ENCODE data around the gene ZCWPW1. TPM values are rescaled to one million over a fixed set of nuclear protein-coding genes. Genes with fewer than 3 reads are reported as not detected.

ZCWPW1 gene
- total and polyA plus RNA-seq, 2 donors (not counting 1 experiment from before 2014, with no cell fraction given) = 1.1 to 2.8 TPM

GRCh38 chr7:100426516-100426915 is 2.0 kb downstream of the ZCWPW1 start:
- Histone ChIP-seq H3K4me3 (replicated peaks in 1 of 4; ENCODE audit: control extremely low read depth in 1 of 4, insufficient read depth in 1 of 4, low read depth in 3 of 4, low read length in 4 of 4) (no peak overlapping the region), H3K4me2 (ENCODE audit: extremely low read depth, insufficient read depth, low read length) (no peak overlapping the region), H3K36me3 (ENCODE audit: control insufficient read depth, insufficient read depth, low read length) (peaks cover 3% of the 10 kb centered on the region), H2AFZ (ENCODE audit: low read length) (no peak overlapping the region), H3K27ac (ENCODE audit: insufficient read depth, low read length) (no peak overlapping the region), H3K27me3 (ENCODE audit: control insufficient read depth, insufficient read depth, low read length) (no peaks in the 10 kb centered on the region), H3K9me3 (ENCODE audit: control insufficient read depth, insufficient read depth, low read depth, low read length) (no peaks in the 10 kb centered on the region), H4K20me1 (ENCODE audit: control insufficient read depth, extremely low read depth, insufficient read depth, low read length) (no peaks in the 10 kb centered on the region), H3K4me1 (ENCODE audit: control insufficient read depth, extremely low read depth, insufficient read depth, low read length) (peaks cover 4% of the 10 kb centered on the region), H3K9ac (ENCODE audit: insufficient read depth, low read length) (no peak overlapping the region), H3K79me2 (ENCODE audit: control insufficient read depth, insufficient read depth, low read length) (peaks cover 12% of the 10 kb centered on the region)
- DNase-seq (ENCODE audit: low read depth in 2 of 2) = no peak
- TF ChIP-seq CTCF (conservative IDR thresholded peaks at IDR 0.05 in 1 of 2, IDR thresholded peaks at IDR 0.05 in 1 of 2; ENCODE audit: low read depth in 1 of 2, low read length in 2 of 2) (no peak), EZH2 (IDR thresholded peaks at IDR 0.05; ENCODE audit: low read length, missing control alignments) (no peak)

GRCh38 chr7:100425347-100425746 is 3.2 kb downstream of the ZCWPW1 start:
- no peak for TF ChIP-seq EZH2 (IDR thresholded peaks at IDR 0.05; ENCODE audit: low read length, missing control alignments)
- no peak for TF ChIP-seq CTCF (conservative IDR thresholded peaks at IDR 0.05 in 1 of 2, IDR thresholded peaks at IDR 0.05 in 1 of 2; ENCODE audit: low read depth in 1 of 2, low read length in 2 of 2)
- no peaks in the 10 kb centered on the region for H3K36me3 ChIP-seq (ENCODE audit: control insufficient read depth, insufficient read depth, low read length)
- no peak overlapping the region for H3K9ac ChIP-seq (ENCODE audit: insufficient read depth, low read length)
- H3K9me3 ChIP-seq (ENCODE audit: control insufficient read depth, insufficient read depth, low read depth, low read length) = no peaks in the 10 kb centered on the region
- H3K27me3 ChIP-seq (ENCODE audit: control insufficient read depth, insufficient read depth, low read length) = no peaks in the 10 kb centered on the region
- DNase-seq (ENCODE audit: low read depth in 2 of 2) = no peak
- no peak overlapping the region for H3K27ac ChIP-seq (ENCODE audit: insufficient read depth, low read length)
- no peak overlapping the region for H2AFZ ChIP-seq (ENCODE audit: low read length)
- no peak overlapping the region for H3K4me2 ChIP-seq (ENCODE audit: extremely low read depth, insufficient read depth, low read length)
- no peak overlapping the region for H3K4me3 ChIP-seq (replicated peaks in 1 of 4; ENCODE audit: control extremely low read depth in 1 of 4, insufficient read depth in 1 of 4, low read depth in 3 of 4, low read length in 4 of 4)
- no peaks in the 10 kb centered on the region for H4K20me1 ChIP-seq (ENCODE audit: control insufficient read depth, extremely low read depth, insufficient read depth, low read length)
- H3K79me2 ChIP-seq (ENCODE audit: control insufficient read depth, insufficient read depth, low read length) = peaks cover under 1% of the 10 kb centered on the region
- H3K4me1 ChIP-seq (ENCODE audit: control insufficient read depth, extremely low read depth, insufficient read depth, low read length) = no peaks in the 10 kb centered on the region

GRCh38 chr7:100423315-100423714 is 5.2 kb downstream of the ZCWPW1 start:
- Histone ChIP-seq H3K4me2 (ENCODE audit: extremely low read depth, insufficient read depth, low read length) (no peak overlapping the region), H3K9ac (ENCODE audit: insufficient read depth, low read length) (no peak overlapping the region), H3K27ac (ENCODE audit: insufficient read depth, low read length) (no peak overlapping the region), H3K9me3 (ENCODE audit: control insufficient read depth, insufficient read depth, low read depth, low read length) (no peaks in the 10 kb centered on the region), H4K20me1 (ENCODE audit: control insufficient read depth, extremely low read depth, insufficient read depth, low read length) (no peaks in the 10 kb centered on the region), H3K4me1 (ENCODE audit: control insufficient read depth, extremely low read depth, insufficient read depth, low read length) (no peaks in the 10 kb centered on the region), H3K4me3 (replicated peaks in 1 of 4; ENCODE audit: control extremely low read depth in 1 of 4, insufficient read depth in 1 of 4, low read depth in 3 of 4, low read length in 4 of 4) (no peak overlapping the region), H3K79me2 (ENCODE audit: control insufficient read depth, insufficient read depth, low read length) (no peaks in the 10 kb centered on the region), H3K27me3 (ENCODE audit: control insufficient read depth, insufficient read depth, low read length) (no peaks in the 10 kb centered on the region), H3K36me3 (ENCODE audit: control insufficient read depth, insufficient read depth, low read length) (no peaks in the 10 kb centered on the region), H2AFZ (ENCODE audit: low read length) (no peak overlapping the region)
- no peak for DNase-seq (ENCODE audit: low read depth in 2 of 2)
- no peak for TF ChIP-seq CTCF (conservative IDR thresholded peaks at IDR 0.05 in 1 of 2, IDR thresholded peaks at IDR 0.05 in 1 of 2; ENCODE audit: low read depth in 1 of 2, low read length in 2 of 2)
- no peak for TF ChIP-seq EZH2 (IDR thresholded peaks at IDR 0.05; ENCODE audit: low read length, missing control alignments)
